Psoas muscle (tissue), 8 donors: ENCODE results near the gene LCE2C. TPM values are rescaled to one million over a fixed set of nuclear protein-coding genes. Genes with fewer than 3 reads are reported as not detected.
"Not testable (repeated sequence)": the region's sequence is repeated elsewhere in the genome, so short reads cannot be mapped to it uniquely, and the experiment has no call there.

Experiments used
- ATAC-seq, 4 donors: fragments of 200-7000 bp; cut with Tn5 transposase; one replicate each; pipeline ENCODE4 v1.9.1; 2020; ENCODE audit warnings: moderate library complexity in 3 of 4, mild to moderate bottlenecking in 2 of 4
- DNase-seq, 2 donors: peaks; one replicate each; pipeline ENCODE4 v3.0.0-alpha.2; 2020
- H3K27ac ChIP-seq: fragments of 200-600 bp; one replicate; pipeline ENCODE4 v1.8.0; 2022
- H3K27me3 ChIP-seq, 3 donors: fragments of 200-600 bp in 1 of 3; one replicate each; pipeline versions ENCODE4 v1.6.1 to v1.8.0; 2013 to 2022; ENCODE audit warnings: low read length in 2 of 3, mild to moderate bottlenecking in 2 of 3, moderate library complexity in 1 of 3; ENCODE audit not compliant: insufficient read depth in 3 of 3
- H3K36me3 ChIP-seq, 2 donors: fragments of 200-600 bp in 1 of 2; one replicate each; pipeline versions ENCODE4 v1.6.1 to v1.8.0; 2013 to 2022; ENCODE audit warnings: low read depth in 1 of 2, mild to moderate bottlenecking in 1 of 2, moderate library complexity in 1 of 2; ENCODE audit not compliant: insufficient read depth in 1 of 2
- H3K4me1 ChIP-seq: fragments of 200-600 bp; one replicate; pipeline ENCODE4 v1.8.0; 2022
- H3K4me3 ChIP-seq: fragments of 200-600 bp; one replicate; pipeline ENCODE4 v1.8.0; 2022; ENCODE audit warnings: mild to moderate bottlenecking
- H3K9me3 ChIP-seq: fragments of 200-600 bp; one replicate; pipeline ENCODE4 v1.8.0; 2022
- WGBS, 3 donors: extraction: QIAGEN DNeasy Blood & Tissue Kit; methylation state at CpG; one replicate each; pipeline versions ENCODE4 v1.1.6 to v1.1.7; 2013; 5-methylcytosine and 5-hydroxymethylcytosine counted together
- intact Hi-C, 2 donors: fragments of 100-400 bp; cut with DNase I; formaldehyde crosslinking; loops; one replicate each; pipeline versions ENCODE4 v1.11.0 to v1.14.2; 2022
- long read RNA-seq, 2 donors: library from polyadenylated mRNA; unstranded; transcript quantifications; one replicate each; pipeline ENCODE4 v2.0.0, GENCODE V29; 2021
- polyA plus RNA-seq, 3 donors: library from polyadenylated mRNA; stranded (reverse); fragments of 200-250 nt; gene quantifications; one replicate each; pipeline ENCODE4 v1.2.3, GENCODE V29; 2013
- total RNA-seq, 4 donors: library from RNA; stranded (reverse); fragmentation: NEBNext Ultra II Directional in 2 of 4; extraction: Animal tissue kit (Norgen Biotek cat#: 25700) in 2 of 4; gene quantifications; one replicate each; pipeline versions ENCODE4 v1.2.1 to v1.2.4, GENCODE V29; 2021 to 2023
- TF ChIP-seq, protein P1 (sequence below): fragments of 200-600 bp; IDR thresholded peaks from one replicate; pipeline ENCODE4 v1.8.0; 2022; ENCODE audit warnings: antibody characterized with exemption
- donor health status: healthy with polysubstance abuse.
- donor health status: DM: no; HTN: no; CAD: no; lungs with moderate emphysema.
- donor health status: Bipolar disorder and iron deficiency.
- donor health status: healthy.
- donor health status: DM: yes; HTN: yes; CAD: no.
- donor health status: DM: no; HTN: no; CAD: no.
- donor health status: DM: no; HTN: no; CAD: no.
- donor health status: DM: yes; HTN: yes; CAD: no.

LCE2C gene, protein sequence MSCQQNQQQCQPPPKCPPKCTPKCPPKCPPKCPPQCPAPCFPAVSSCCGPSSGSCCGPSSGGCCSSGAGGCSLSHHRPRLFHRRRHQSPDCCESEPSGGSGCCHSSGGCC
- not detected for total RNA-seq
- not detected for polyA plus RNA-seq
- long read RNA-seq, donor 1: 0 reads
- long read RNA-seq, donor 2: 0 reads

DNA sequence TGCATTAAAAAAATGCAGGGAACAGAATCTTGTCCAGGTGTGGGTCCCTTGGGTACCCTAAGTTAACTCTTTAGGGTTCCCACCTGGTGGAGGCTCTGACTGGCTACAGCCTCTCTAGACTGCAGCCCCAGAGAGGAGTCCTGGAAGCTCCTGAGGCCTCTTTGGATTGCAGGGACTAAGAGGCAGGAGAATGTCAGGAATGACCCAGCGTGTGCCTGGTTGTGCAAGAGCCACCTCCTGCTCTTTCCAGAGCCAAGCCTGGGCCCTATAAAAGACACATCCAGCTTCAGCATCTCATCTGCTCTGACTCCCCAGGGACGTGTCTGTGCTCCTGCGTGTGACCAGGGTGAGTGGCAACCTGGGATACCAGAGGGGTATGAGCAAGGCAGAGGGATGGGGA, at the start of gene LCE2C:
Gene LCE2C, plus strand, starts transcription at position 297 of the 400 bp plus-strand sequence. CDS start 737 bp downstream, outside the sequence.
- H3K27ac ChIP-seq, ATAC-seq, intact Hi-C loops, H3K36me3 ChIP-seq, H3K4me1 ChIP-seq, H3K9me3 ChIP-seq, DNase-seq, H3K4me3 ChIP-seq, H3K27me3 ChIP-seq: not testable (repeated sequence)
- WGBS, 3 donors: 74 to 83% (median 79%) methylated on average over 2 to 3 of the region's 3 CpGs

DNA sequence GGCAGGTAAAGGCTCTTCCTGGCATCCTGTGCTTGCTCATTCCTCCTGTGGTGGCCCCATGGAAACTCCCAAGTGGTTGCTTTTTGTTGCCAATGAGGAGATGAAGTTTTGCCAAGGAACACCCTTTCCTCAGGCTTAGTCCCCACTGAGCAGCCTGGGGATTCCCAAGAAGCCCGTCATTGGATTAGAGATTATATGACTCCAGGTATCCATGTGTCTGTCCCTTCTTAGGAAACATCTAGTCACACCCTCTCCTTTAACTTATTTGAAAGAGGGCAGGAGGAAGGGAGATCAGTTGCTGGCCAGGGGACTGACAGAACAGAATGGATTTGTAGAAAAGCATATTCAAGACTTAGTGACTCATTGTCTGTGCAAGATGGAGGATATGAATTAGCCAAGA, 48.3 kb upstream of the LCE2C start:
- H3K27me3 ChIP-seq: no peaks in the 10 kb centered on the region
- whole genome bisulfite sequencing, 3 donors: 52 to 74% (median 57%) methylated on average over 1 of the region's 1 CpG
- H3K36me3 ChIP-seq: no peaks in the 10 kb centered on the region
- TF ChIP-seq, protein P1, sequence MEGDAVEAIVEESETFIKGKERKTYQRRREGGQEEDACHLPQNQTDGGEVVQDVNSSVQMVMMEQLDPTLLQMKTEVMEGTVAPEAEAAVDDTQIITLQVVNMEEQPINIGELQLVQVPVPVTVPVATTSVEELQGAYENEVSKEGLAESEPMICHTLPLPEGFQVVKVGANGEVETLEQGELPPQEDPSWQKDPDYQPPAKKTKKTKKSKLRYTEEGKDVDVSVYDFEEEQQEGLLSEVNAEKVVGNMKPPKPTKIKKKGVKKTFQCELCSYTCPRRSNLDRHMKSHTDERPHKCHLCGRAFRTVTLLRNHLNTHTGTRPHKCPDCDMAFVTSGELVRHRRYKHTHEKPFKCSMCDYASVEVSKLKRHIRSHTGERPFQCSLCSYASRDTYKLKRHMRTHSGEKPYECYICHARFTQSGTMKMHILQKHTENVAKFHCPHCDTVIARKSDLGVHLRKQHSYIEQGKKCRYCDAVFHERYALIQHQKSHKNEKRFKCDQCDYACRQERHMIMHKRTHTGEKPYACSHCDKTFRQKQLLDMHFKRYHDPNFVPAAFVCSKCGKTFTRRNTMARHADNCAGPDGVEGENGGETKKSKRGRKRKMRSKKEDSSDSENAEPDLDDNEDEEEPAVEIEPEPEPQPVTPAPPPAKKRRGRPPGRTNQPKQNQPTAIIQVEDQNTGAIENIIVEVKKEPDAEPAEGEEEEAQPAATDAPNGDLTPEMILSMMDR: no peak
- ATAC-seq (no peak), DNase-seq (no peak)
- no peak overlapping the region for H3K27ac ChIP-seq
- H3K9me3 ChIP-seq: peaks cover 1% of the 10 kb centered on the region
- intact Hi-C loops: no loop called here
- no peaks in the 10 kb centered on the region for H3K4me1 ChIP-seq
- no peak overlapping the region for H3K4me3 ChIP-seq

DNA sequence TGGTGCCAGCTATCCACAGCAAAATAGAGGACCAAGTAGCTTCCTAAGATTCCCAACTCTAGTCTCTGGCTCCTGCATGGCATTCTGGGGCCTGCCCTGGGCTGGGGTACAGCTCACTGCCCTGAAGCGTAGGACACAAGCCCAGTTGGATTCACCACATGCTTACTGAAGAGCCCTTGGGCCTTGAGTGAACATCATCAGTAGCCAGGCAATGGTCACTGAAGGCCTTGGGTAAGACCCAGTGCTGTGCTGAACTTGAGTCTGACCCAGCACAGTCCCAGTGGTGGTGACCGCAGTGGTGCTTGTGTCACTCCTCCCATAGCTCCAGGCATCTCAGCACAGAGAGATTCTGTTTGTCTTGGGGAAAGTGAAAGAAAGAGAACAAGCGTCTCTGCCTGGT, 44.5 kb upstream of the LCE2C start:
- intact Hi-C loops: no loop called here
- WGBS, 3 donors: 90 to 95% (median 94%) methylated on average over 3 of the region's 3 CpGs
- no peak for ATAC-seq
- peaks cover 5% of the 10 kb centered on the region for H3K9me3 ChIP-seq
- no peaks in the 10 kb centered on the region for H3K36me3 ChIP-seq
- no peaks in the 10 kb centered on the region for H3K4me1 ChIP-seq
- H3K27me3 ChIP-seq: no peaks in the 10 kb centered on the region
- no peak for DNase-seq
- TF ChIP-seq, protein P1: no peak
- no peak overlapping the region for H3K4me3 ChIP-seq
- no peak overlapping the region for H3K27ac ChIP-seq

DNA sequence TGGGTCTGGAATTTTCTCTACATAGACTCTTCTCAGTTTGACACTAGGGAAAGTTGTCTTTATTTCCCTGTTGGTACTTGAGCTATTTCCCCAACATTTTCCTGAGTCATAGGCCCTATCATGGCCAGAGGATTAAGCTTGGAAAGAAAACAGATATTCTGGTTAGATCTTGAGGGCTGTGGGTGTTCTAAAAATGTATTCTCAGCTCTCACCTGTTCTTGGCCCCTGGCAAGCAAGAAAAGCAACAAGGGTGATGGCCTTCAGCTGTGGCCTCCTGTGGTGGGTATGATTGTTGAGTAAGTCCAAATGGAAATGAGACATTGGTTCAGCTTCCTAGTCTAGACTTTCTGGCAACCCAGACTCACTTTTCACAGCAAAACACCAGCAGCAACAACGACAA, 34.7 kb upstream of the LCE2C start:
- ATAC-seq (no peak), DNase-seq (no peak)
- H3K4me3 ChIP-seq: no peak overlapping the region
- no peaks in the 10 kb centered on the region for H3K9me3 ChIP-seq
- intact Hi-C loops: no loop called here
- no peak overlapping the region for H3K27ac ChIP-seq
- no peaks in the 10 kb centered on the region for H3K27me3 ChIP-seq
- H3K36me3 ChIP-seq: no peaks in the 10 kb centered on the region
- no peaks in the 10 kb centered on the region for H3K4me1 ChIP-seq
- TF ChIP-seq, protein P1: no peak
- WGBS, 3 donors: 39 to 59% (median 47%) methylated on average over 1 of the region's 1 CpG

DNA sequence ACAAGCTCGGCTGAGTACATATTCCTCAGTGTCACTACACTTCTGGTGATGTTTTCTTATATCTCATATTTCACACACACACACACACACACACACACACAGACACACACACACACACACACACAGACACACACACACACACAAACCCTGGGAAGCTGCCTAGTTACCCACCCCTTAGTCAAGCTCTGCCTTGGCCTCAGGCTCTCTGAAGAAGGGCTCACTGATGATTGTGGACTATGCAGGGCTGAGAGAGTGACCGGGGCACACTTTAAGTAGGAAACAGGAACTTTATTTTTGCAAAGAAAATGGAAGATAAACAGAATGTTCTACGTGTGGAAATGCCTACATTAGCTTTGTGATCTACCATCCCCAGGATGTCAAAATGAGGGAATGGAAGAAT, 31.1 kb upstream of the LCE2C start:
- DNase-seq (no peak), ATAC-seq (no peak)
- Histone ChIP-seq H3K4me1 (no peaks in the 10 kb centered on the region), H3K27ac (no peak overlapping the region), H3K27me3 (no peaks in the 10 kb centered on the region), H3K36me3 (no peaks in the 10 kb centered on the region), H3K4me3 (no peak overlapping the region), H3K9me3 (no peaks in the 10 kb centered on the region)
- intact Hi-C loops: no loop called here
- 45 to 59% (median 46%) methylated on average over 3 of the region's 3 CpGs for WGBS, 3 donors
- TF ChIP-seq, protein P1: no peak
